Omental fat pad (tissue), 4 donors: ENCODE measurements around the gene DPP6. TPM values are rescaled to one million over a fixed set of nuclear protein-coding genes. Genes with fewer than 3 reads are reported as not detected.

Experiments
- ATAC-seq: fragments of 150-250 bp; one replicate; pipeline ENCODE4 v1.9.1; 2016; ENCODE audit warnings: mild to moderate bottlenecking, moderate library complexity; ENCODE audit not compliant: low FRiP score
- DNase-seq: peaks from one replicate; pipeline ENCODE4 v3.0.0-alpha.2; 2019; ENCODE audit warnings: low spot score
- CTCF ChIP-seq, 3 donors: fragments of 450-650 bp; IDR thresholded peaks; one replicate each; pipeline ENCODE4 v1.5.1; 2016 to 2017; ENCODE audit warnings: antibody characterized with exemption in 3 of 3, mild to moderate bottlenecking in 3 of 3, moderate library complexity in 2 of 3
- total RNA-seq, 4 donors: library from RNA; depleted of rRNA; stranded (reverse); fragments of >200 nt; gene quantifications; one replicate each; pipeline ENCODE4 v1.1.0, GENCODE V29; 2016

Gene DPP6
- total RNA-seq, 4 donors from 2014 or later = 0.13 to 1.8 (median 1.3) TPM

DNA sequence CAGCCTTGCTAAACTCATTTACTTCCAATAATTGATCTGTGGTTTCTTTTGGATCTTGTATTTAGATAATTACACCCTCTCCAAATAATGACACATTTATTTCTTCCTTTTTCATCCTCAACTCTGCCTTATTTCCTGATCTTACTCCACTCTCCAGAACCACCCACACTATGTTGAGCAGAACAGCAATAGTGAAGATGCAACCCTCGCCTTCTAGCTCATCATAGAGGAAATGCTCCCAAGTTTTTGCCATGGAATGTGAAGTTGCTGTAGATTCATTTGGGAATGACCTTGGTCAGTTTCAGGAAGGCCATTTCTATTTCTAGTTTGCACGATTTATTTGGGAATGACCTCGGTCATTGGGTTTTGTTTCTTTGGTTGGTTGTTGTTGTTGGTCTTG is 636.8 kb downstream of the DPP6 start:
- TF ChIP-seq CTCF (IDR thresholded peaks at IDR 0.05) = no peak
- ATAC-seq = no peak
- no peak for DNase-seq

DNA sequence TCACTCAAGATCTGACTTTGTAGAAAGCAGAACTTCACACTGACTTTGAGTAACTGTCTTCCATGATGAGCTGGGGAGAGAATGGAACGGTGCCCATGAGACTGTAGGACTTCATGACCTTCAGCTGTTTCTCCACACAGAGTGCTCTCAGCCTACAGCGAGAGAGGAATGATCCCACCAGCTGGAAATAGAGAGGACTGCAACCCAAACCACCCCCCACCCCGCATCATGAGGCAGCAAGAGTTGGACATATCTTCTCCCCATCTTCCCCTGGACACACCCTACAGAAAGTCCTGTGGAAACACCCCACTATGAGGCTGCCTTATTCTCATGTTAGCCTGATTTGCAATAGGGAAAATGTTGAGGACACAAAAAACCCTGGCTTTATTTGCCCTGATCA is 638.2 kb downstream of the DPP6 start:
- ATAC-seq = no peak
- DNase-seq = no peak
- no peak for TF ChIP-seq CTCF (IDR thresholded peaks at IDR 0.05)

DNA sequence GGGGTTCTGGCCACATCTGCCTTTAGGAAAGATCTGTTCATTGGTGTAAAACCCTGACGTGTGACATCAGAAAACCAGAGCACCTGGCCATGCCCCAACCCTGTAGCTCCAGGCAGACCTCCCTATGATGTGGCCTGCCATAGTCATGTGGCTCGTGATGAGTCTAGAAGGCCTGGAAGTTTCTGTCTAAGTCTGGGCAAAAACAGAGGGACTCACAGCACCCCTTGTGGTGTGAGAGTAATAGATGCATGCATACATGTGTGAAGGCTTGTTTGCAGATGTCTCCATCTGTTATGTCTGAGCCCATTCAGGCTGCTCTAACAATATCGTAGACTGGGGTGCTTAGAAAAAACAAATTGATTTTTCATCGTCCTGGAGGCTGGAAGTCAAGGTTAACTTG is 641.5 kb downstream of the DPP6 start:
- ATAC-seq (no peak), DNase-seq (no peak)
- TF ChIP-seq CTCF (IDR thresholded peaks at IDR 0.05) = no peak

DNA sequence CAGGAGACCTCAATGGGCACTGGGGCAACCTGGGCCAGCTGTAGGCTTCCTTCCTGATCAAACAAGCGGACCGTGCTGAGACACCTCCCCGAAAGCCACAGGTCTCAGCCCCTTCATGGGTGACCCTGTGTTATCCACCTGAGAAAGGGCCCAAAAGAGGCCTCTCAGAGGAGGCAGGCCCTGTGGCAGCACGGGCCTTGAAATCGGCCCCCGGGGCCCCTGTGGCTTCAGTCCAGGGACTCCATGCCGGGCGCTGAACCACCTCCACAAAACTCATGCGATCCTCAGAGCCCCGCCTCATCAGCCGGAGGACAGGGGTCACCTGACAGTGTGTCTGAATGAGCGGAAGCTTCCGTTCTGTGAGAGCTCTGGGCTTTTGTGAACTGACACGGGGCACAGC is 643.6 kb downstream of the DPP6 start:
- DNase-seq = no peak
- no peak for TF ChIP-seq CTCF (IDR thresholded peaks at IDR 0.05)
- no peak for ATAC-seq

DNA sequence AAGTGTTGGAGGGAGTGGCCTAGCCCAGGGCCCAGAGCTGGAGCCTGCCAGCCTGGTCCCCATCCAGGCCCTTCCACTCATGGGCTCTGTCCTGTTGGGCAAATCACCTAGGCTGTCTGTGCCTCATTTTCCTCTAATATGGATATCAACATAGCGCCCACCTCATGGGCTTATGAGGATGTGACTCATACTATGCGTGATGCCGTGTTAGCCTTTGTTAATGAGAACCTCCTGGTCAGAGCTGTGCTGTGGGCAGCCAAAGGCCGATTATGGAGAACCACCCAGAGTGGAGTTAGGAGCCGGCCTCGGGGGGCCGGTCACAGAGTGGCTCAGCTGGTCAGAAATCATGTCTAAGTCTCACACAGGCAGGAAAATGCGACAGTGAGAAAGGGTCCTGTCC is 644.4 kb downstream of the DPP6 start:
- no peak for TF ChIP-seq CTCF (IDR thresholded peaks at IDR 0.05)
- no peak for DNase-seq
- ATAC-seq = no peak

DNA sequence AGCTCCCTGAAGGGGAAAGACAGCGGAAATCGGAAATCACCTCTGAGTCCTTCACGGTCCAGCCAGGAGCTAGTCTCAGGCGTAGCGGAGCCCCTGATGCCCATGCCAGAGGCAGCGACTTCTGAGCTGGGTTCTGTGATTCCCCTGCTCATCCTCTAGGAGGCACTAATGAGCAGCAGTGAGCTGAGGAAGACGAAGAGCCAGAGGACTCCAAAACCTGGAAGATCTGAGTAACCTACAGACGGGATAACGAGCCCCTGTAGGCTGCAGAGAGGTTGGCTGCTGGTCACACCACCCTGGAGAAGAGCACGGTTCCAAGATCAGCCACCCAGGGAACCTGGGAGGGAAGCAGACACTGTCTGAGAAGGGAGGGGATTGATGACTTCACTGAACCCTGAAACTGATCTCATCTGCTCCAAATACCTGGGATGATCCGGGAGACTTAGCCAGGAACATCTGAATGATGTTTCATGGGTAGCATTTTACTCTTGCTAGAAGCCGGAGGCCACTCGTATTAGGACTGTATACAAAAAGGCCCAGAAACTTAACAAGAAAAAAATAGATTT is 646.6 kb downstream of the DPP6 start:
- ATAC-seq (no peak), DNase-seq (no peak)
- TF ChIP-seq CTCF (IDR thresholded peaks at IDR 0.05) = no peak

GRCh38 chr7:154699417-154699816 is 647.2 kb downstream of the DPP6 start:
- ATAC-seq (no peak), DNase-seq (no peak)
- no peak for TF ChIP-seq CTCF (IDR thresholded peaks at IDR 0.05)
